ENCODE data around the gene HSDL1.
A peak's percentile ranks its signal among the peaks of the same experiment; 100 is the strongest.
"Not testable (repeated sequence)": the region's sequence is repeated elsewhere in the genome, so short reads cannot be mapped to it uniquely, and the experiment has no call there.

The HSDL1 gene

DNA sequence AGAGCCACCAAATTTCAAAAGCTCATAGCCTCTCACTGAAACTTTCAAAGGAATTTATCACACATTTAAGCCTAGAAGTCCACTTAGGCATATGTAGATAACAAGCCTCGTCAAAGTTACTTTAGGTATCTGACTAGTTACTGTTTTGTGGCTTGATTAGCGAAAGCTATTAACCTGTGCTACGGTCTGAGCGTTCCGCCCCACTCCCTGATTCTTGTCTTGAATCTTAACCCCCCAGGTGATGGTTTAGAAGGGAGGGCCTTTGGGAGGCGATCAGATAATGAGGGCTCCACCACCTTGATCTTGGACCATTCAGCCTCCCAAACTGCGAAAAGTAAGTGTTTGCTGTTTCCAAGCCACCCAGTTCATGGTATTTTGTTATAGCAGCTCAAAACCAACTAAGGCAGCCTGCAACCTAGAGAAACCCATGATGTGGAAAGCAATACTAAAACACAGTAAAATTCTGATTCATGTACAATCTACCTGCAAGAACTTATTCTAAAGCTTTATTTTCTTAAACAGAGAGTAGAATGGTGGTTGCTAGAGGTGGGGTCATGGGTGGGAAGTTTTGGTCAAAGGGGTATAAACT lies 7.1 kb downstream of the HSDL1 start:
- DNase-seq = no peak

- DNase-seq = no peak
These were observed 7.7 kb downstream of the HSDL1 start for GRCh38 chr16:84137287-84137686.

GRCh38 chr16:84136331-84137125 lies 8.4 kb downstream of the HSDL1 start:
- no peak for DNase-seq

GRCh38 chr16:84132527-84133285 lies 12.3 kb downstream of the HSDL1 start:
- DNase-seq = no peak

DNA sequence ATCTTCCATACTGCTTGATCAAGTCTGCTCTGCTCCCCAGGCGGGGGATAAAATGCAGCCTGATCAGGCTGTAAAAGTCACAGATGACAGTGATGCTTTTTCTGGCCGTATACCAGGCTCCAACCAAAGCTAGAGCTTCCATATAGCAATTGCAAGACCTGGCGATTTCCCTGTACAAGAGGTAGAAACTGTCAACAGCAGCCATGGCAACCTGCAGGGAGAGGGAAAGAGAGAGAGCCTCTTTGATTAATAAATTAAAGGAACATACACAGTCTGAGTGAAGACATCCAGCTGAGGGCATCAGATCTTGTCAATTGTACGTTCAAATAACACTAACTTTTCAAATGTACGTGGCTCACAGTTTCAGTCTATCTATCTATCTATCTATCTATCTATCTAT lies 13.9 kb downstream of the HSDL1 start:
- DNase-seq = no peak

- no peak for DNase-seq
These were observed 20.5 kb downstream of the HSDL1 start for GRCh38 chr16:84124257-84125073.

DNA sequence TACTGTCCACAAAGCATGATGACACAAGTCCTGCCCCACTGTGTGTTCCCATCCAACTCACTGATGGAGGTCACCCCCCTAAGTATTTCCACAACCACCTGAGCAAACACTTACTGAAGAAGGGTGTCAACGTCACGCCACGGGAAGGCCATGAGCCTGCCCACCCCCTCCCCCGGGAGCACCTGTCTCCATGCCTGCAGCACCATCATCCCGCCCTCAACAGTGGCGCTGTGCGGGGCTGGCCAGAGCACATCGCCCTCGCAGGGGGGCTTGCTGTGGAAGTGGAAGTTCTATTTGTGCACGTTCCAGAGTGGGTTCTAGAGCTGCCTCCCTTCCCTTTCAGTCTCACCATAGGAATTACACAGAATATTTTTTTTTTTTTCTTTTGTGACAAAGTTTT lies 24.0 kb downstream of the HSDL1 start:
- DNase-seq = no peak

DNA sequence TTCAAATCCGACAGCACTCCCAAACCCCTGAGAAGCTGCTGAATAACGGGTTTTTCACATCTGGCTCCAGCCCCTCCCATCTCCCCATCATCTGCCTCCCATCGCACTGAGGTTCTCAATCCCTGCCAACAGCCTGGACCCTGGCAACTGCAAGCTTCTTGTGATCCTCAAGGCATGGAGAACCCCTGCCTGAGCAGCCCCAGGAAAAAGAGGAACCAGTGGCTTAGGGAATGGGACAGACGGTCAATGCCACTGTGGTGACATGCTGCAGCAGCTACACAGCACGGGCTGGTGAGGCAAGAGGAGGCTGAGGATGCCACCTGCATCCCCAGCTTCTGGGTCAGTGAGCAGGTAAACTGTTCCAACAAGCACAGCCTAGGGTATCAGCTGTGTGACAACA lies 25.0 kb downstream of the HSDL1 start:
- DNase-seq = no peak

GRCh38 chr16:84119368-84119767 lies 25.6 kb downstream of the HSDL1 start:
- no peak for DNase-seq

- DNase-seq = not testable (repeated sequence)
These were observed 26.7 kb downstream of the HSDL1 start for GRCh38 chr16:84118315-84118714.

GRCh38 chr16:84117494-84117843 lies 27.5 kb downstream of the HSDL1 start:
- no peak for DNase-seq

DNA sequence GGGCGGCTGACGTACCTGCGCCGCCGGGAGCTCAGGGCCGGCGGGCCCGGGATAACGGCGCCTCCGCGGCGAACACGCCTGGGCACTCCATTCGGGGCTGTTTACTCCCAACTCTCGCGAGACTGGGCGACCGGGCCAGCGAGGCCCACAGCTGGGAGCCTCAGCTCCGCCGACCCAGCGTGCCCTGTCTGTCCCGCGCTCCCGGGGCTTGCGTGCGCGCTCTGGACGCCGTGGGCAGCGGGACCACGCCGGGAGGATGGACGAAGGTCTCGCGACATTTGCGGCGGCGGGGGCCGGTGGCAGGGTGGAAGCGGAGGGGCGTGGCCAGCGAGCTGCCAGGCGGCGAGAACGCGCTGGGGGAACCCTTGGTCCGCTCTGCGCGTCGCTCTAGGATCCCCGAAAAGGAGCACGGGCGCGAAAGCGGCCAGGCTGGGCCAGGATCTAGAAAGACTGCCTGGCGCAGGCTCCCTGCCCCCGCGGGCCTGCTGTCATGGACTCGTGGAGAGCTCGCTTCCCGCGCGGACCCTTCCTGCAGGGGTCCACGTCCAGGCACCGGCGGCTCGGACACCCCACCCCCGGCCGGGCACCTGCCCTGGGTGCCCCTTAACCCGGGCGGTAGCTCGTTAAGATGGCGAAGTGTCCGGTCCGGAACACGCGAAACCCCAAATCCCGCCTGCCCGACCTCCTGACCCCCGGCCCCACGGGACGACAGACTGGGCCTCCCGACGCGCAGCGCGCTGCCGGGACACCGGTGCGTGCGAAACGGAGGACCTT lies 28.1 kb downstream of the HSDL1 start, which contains the start of gene MBTPS1:
Gene MBTPS1 (minus strand): TSS at position 223 of the 774 bp plus-strand sequence. CDS start 15,159 bp downstream, outside the sequence.
- DNase-seq = peak; percentile 99

- DNase-seq = peak; percentile 60
These were observed 28.9 kb downstream of the HSDL1 start for GRCh38 chr16:84115919-84116719.

GRCh38 chr16:84111949-84112348 lies 33.0 kb downstream of the HSDL1 start:
- not testable (repeated sequence) for DNase-seq

- no peak for DNase-seq
These were observed 33.5 kb downstream of the HSDL1 start for GRCh38 chr16:84111525-84111924.

- no peak for DNase-seq
These were observed 34.5 kb downstream of the HSDL1 start for GRCh38 chr16:84110527-84110926.

GRCh38 chr16:84109598-84110335 lies 35.2 kb downstream of the HSDL1 start:
- no peak for DNase-seq

- DNase-seq = no peak
These were observed 37.1 kb downstream of the HSDL1 start for GRCh38 chr16:84107921-84108320.

DNA sequence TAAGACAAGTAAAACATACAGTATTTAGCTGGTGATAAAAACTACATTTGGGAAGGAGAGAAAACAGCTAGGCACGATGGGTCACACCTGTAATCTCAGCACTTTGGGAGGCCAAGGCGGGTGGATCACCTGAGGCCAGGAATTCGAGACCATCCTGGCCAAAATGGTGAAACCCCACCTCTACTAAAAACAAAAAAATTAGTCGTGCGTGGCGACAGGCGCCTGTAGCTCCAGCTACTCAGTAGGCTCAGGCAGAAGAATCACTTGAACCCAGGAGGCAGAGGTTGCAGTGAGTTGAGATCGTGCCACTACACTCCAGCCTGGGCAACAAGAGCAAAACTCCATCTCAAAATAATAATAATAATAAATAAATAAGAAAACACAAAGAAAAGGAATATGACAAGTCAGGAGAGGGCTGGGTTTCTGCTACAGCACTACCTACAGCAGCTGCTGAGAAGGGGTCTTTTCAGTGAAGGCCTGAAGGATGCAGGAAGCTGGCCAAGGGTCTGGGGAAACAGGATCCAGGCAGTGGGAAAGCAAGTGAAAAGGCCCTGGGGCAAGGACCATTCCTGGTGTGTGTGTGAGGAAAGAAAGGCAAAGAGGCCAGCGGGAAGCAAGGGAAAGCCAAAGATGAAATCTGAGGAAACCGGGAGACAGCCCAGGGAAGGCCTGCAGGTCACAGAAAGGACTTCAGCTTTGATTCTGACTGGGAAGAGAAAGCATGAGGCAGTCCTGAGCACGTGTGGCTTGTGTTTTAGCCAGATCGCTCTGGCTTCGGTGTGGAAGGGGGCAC lies 38.8 kb downstream of the HSDL1 start:
- no peak for DNase-seq
